Neural cell (in vitro differentiated cells): ENCODE results near the gene NSF. TPM values are rescaled to one million over a fixed set of nuclear protein-coding genes. Genes with fewer than 3 reads are reported as not detected.
"Not testable (repeated sequence)": the region's sequence is repeated elsewhere in the genome, so short reads cannot be mapped to it uniquely, and the experiment has no call there.

Experiments used
- H2AFZ ChIP-seq: fragments of 200-600, 300-800 bp; sonication (generic), shearing (Covaris generic); 2 replicates; pipeline ENCODE4 v1.6.0; 2014; ENCODE audit warnings: low read depth, mild to moderate bottlenecking, antibody characterized with exemption, low read length, moderate library complexity
- H3F3A ChIP-seq: fragments of 200-600 bp; shearing (Covaris generic); 2 replicates; pipeline ENCODE4 v1.6.1; 2016; ENCODE audit warnings: mild to moderate bottlenecking, moderate library complexity, mixed read lengths, antibody characterized with exemption, low read length; ENCODE audit not compliant: insufficient read depth, poor library complexity, severe bottlenecking
- H3K27ac ChIP-seq: fragments of 200-600, 300-800 bp; sonication (generic), shearing (Covaris generic); 2 replicates; pipeline ENCODE4 v1.5.1; 2014; ENCODE audit warnings: mild to moderate bottlenecking, low read length, moderate library complexity
- H3K27me3 ChIP-seq: fragments of 300-800, 200-600 bp; sonication (generic), shearing (Covaris generic); 2 replicates; pipeline ENCODE4 v1.6.0; 2014; ENCODE audit warnings: mild to moderate bottlenecking, low read depth, low read length, moderate library complexity; ENCODE audit not compliant: insufficient read depth
- H3K36me3 ChIP-seq: fragments of 300-800, 200-600 bp; sonication (generic), shearing (Covaris generic); 2 replicates; pipeline ENCODE4 v1.5.1; 2014; ENCODE audit warnings: mild to moderate bottlenecking, antibody characterized with exemption, low read length, moderate library complexity; ENCODE audit not compliant: insufficient read depth
- H3K4me2 ChIP-seq: fragments of 300-800, 200-600 bp; sonication (generic), shearing (Covaris generic); 2 replicates; pipeline ENCODE4 v1.6.0; 2014; ENCODE audit warnings: mild to moderate bottlenecking, low read length
- H3K4me3 ChIP-seq: fragments of 300-800, 200-600 bp; sonication (generic), shearing (Covaris generic); 2 replicates; pipeline ENCODE4 v1.5.1; 2014; ENCODE audit warnings: mild to moderate bottlenecking, low read length, moderate library complexity
- H3K79me2 ChIP-seq: fragments of 200-600 bp; shearing (Covaris generic); replicated peaks from 2 replicates; pipeline ENCODE4 v1.6.0; 2014; ENCODE audit warnings: mild to moderate bottlenecking, low read length, moderate library complexity; ENCODE audit not compliant: insufficient read depth
- H3K9ac ChIP-seq: fragments of 300-800, 200-600 bp; sonication (generic), shearing (Covaris generic); 2 replicates; pipeline ENCODE4 v1.6.1; 2016; ENCODE audit warnings: mild to moderate bottlenecking, low read length, mixed read lengths
- H3K9me2 ChIP-seq: fragments of 200-600 bp; shearing (Covaris generic); 2 replicates; pipeline ENCODE4 v1.6.1; 2016; ENCODE audit warnings: mild to moderate bottlenecking, low read length, mixed read lengths; ENCODE audit not compliant: insufficient read depth
- H3K9me3 ChIP-seq: fragments of 200-600, 300-800 bp; sonication (generic), shearing (Covaris generic); 2 replicates; pipeline ENCODE4 v1.6.1; 2016; ENCODE audit warnings: mild to moderate bottlenecking, mixed run types, low read length, moderate library complexity, mixed read lengths
- H4K20me1 ChIP-seq: fragments of 200-600 bp; shearing (Covaris generic); 2 replicates; pipeline ENCODE4 v1.6.1; 2016; ENCODE audit warnings: mild to moderate bottlenecking, mixed run types; ENCODE audit not compliant: insufficient read depth
- polyA plus RNA-seq: library from polyadenylated mRNA; depleted of rRNA; stranded (reverse); fragments of >200 nt; gene quantifications from 2 replicates; pipeline ENCODE4 v1.2.3, GENCODE V29; 2014

NSF gene
- polyA plus RNA-seq, 1 donor from 2014 or later: 98.6 TPM

GRCh38 chr17:46579083-46580075, 11.1 kb upstream of the NSF start, which contains the start of gene ARL17A:
Gene ARL17A, minus strand, starts transcription at chr17:46579691. Its CDS starts 3,369 bp downstream, at chr17:46576322.
- H3K4me2 ChIP-seq, H3K9me3 ChIP-seq, H3K36me3 ChIP-seq, H3K27me3 ChIP-seq, H3F3A ChIP-seq, H3K9ac ChIP-seq, H3K79me2 ChIP-seq, H2AFZ ChIP-seq, H3K9me2 ChIP-seq, H3K27ac ChIP-seq, H4K20me1 ChIP-seq: not testable (repeated sequence)
- H3K4me3 ChIP-seq: peak within 1 kb of the TSS; percentile 41

- not testable (repeated sequence) for H3K9me3 ChIP-seq, H2AFZ ChIP-seq, H4K20me1 ChIP-seq, H3F3A ChIP-seq, H3K27me3 ChIP-seq, H3K4me2 ChIP-seq, H3K79me2 ChIP-seq, H3K9ac ChIP-seq, H3K27ac ChIP-seq, H3K36me3 ChIP-seq, H3K9me2 ChIP-seq
- peak overlapping the region; percentile 41 for H3K4me3 ChIP-seq
Measured at GRCh38 chr17:46580082-46580481, 10.4 kb upstream of the NSF start.

- not testable (repeated sequence) for H3F3A ChIP-seq, H3K27ac ChIP-seq, H2AFZ ChIP-seq, H3K9ac ChIP-seq, H3K27me3 ChIP-seq, H3K36me3 ChIP-seq, H3K4me2 ChIP-seq, H3K79me2 ChIP-seq, H3K4me3 ChIP-seq, H3K9me3 ChIP-seq, H3K9me2 ChIP-seq, H4K20me1 ChIP-seq
Measured at GRCh38 chr17:46585444-46585843, 5.0 kb upstream of the NSF start.

DNA sequence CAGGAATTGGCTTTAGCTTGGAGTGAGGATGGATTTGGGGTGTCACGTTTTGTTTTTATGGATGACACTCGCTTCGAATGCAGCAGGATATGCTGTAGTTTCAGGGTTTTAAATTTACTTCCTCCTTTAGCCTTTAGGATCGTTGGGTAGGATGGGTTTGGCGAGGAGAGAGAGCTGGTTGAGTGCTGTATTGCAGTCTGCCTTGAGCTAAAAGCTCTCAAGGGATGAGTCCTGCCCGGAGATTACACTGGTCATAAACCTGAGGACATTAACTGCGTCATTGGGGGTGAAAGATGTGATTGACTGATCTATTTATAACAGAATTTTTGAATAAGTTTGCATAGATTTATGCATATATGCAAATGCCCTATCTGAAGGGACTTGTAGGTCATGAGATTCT, 863 bp downstream of the NSF start:
- not testable (repeated sequence) for H3K36me3 ChIP-seq, H3K9me2 ChIP-seq, H3K9ac ChIP-seq, H3K27me3 ChIP-seq, H3K79me2 ChIP-seq, H3K27ac ChIP-seq, H3K4me2 ChIP-seq, H2AFZ ChIP-seq, H3K4me3 ChIP-seq, H3F3A ChIP-seq, H3K9me3 ChIP-seq, H4K20me1 ChIP-seq

- H2AFZ ChIP-seq, H3K27ac ChIP-seq: not testable (repeated sequence)
Measured at GRCh38 chr17:46598344-46598931, 8.0 kb downstream of the NSF start.

DNA sequence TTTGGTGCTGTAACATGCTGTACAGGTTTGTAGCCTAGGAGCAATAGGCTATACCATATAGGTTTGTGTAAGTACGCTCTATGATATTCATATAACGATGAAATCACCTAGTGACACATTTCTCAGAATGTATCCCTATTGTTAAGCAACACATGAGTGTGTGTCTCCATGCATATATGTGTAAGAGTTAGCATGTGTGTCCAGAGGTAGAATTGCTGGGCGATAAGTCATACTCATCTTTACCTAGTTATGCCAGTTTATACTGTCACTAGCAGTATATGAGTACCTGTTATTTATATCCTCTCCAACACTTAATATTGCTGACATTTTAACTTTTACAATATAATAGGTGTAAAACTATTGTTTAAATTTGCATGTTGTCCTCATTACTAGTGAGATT, 10.3 kb downstream of the NSF start:
- not testable (repeated sequence) for H3K9me2 ChIP-seq, H3K9me3 ChIP-seq, H3F3A ChIP-seq, H3K27me3 ChIP-seq, H3K27ac ChIP-seq, H3K4me3 ChIP-seq, H3K4me2 ChIP-seq, H3K36me3 ChIP-seq, H3K79me2 ChIP-seq, H4K20me1 ChIP-seq, H3K9ac ChIP-seq, H2AFZ ChIP-seq

More at GRCh38 chr17:46598344-46598931, 8.0 kb downstream of the NSF start:
- H3K36me3 ChIP-seq, H3K9me3 ChIP-seq, H3K27me3 ChIP-seq, H4K20me1 ChIP-seq, H3K9ac ChIP-seq, H3K4me3 ChIP-seq, H3K4me2 ChIP-seq, H3K9me2 ChIP-seq, H3K79me2 ChIP-seq, H3F3A ChIP-seq: not testable (repeated sequence)

DNA sequence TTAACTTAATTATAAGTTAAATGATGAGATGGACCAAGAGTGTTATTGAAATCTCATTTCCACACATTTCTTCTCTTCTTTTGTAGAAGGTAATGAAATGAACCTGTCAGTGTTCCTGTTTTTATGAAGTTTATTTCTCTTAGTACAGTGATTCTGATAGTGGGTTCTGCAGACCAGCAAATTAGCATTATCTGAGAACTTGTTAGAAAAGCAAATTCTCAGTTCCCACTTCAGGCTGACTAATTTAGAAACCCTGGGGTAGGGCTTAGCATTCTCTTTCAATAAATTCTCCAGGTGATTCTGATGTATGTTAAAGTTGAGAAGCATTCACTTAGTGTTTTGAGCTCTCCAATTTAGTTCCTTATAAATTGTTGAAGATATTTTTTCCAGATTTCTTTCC, 12.7 kb downstream of the NSF start:
- H3K79me2 ChIP-seq, H3K27ac ChIP-seq, H4K20me1 ChIP-seq, H3K4me3 ChIP-seq, H3K27me3 ChIP-seq, H3K9ac ChIP-seq, H3F3A ChIP-seq, H3K9me2 ChIP-seq, H3K9me3 ChIP-seq, H3K4me2 ChIP-seq, H2AFZ ChIP-seq, H3K36me3 ChIP-seq: not testable (repeated sequence)

DNA sequence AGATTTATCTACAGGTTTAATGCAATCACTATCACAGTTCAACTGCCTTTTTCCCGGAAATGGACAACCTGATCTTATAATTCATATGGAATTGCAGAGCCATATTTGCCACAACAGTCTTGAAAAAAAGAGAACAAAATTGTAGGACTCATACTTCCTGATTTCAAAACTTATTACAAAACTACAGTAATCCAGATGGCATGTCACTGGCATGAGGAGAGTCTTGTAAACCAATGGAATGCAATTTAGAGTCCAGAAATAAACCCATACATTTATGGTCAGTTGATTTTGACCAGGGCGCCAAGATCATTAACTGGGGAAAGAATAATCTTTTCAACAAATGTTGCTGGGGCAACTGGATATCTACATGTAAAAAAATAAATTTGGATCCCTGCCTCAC, 20.8 kb downstream of the NSF start:
- H3K4me2 ChIP-seq, H3K9ac ChIP-seq, H3K4me3 ChIP-seq, H3K27ac ChIP-seq, H3K36me3 ChIP-seq, H3F3A ChIP-seq, H3K79me2 ChIP-seq, H3K9me2 ChIP-seq, H3K27me3 ChIP-seq, H4K20me1 ChIP-seq, H3K9me3 ChIP-seq, H2AFZ ChIP-seq: not testable (repeated sequence)
